D721Med (cell line): ENCODE results near the gene PCSK7.

Experiments used
- DNase-seq: peaks from one replicate; pipeline ENCODE4 v3.0.0; 2011; ENCODE audit warnings: low spot score; ENCODE audit not compliant: insufficient read length
- FAIRE-seq: peaks from 2 replicates; lab custom pipeline; 2011; peaks lifted over from hg19 to GRCh38; lab: Jason Lieb, UNC
- TF ChIP-seq, protein P1 (sequence below): IDR thresholded peaks from 2 replicates; pipeline ENCODE4 v1.5.1; 2012; ENCODE audit warnings: mild to moderate bottlenecking, control low read depth; ENCODE audit not compliant: insufficient read depth; ENCODE audit errors: missing control alignments

PCSK7 gene

DNA sequence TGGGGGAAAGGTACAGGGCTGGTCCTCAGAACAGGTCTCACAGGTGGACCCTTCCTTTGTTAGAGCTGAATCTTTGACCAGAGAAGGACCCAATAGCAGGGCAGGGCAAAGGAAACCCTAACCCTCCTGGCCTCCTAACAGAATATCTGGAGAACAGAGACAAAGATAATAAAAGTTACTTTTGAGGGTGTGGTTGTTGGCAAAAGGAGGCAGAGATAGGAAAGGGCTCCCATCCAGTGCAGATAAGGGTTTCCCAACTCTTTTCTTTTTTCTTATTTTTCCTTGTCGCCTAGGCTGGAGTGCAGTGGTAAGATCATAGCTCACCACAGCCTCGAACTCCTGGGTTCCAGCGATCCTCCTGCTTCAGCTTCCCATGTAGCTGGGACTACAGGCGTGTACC is 11.9 kb downstream of the PCSK7 start:
- FAIRE-seq: no peak
- TF ChIP-seq, protein P1, sequence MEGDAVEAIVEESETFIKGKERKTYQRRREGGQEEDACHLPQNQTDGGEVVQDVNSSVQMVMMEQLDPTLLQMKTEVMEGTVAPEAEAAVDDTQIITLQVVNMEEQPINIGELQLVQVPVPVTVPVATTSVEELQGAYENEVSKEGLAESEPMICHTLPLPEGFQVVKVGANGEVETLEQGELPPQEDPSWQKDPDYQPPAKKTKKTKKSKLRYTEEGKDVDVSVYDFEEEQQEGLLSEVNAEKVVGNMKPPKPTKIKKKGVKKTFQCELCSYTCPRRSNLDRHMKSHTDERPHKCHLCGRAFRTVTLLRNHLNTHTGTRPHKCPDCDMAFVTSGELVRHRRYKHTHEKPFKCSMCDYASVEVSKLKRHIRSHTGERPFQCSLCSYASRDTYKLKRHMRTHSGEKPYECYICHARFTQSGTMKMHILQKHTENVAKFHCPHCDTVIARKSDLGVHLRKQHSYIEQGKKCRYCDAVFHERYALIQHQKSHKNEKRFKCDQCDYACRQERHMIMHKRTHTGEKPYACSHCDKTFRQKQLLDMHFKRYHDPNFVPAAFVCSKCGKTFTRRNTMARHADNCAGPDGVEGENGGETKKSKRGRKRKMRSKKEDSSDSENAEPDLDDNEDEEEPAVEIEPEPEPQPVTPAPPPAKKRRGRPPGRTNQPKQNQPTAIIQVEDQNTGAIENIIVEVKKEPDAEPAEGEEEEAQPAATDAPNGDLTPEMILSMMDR: no peak
- no peak for DNase-seq

DNA sequence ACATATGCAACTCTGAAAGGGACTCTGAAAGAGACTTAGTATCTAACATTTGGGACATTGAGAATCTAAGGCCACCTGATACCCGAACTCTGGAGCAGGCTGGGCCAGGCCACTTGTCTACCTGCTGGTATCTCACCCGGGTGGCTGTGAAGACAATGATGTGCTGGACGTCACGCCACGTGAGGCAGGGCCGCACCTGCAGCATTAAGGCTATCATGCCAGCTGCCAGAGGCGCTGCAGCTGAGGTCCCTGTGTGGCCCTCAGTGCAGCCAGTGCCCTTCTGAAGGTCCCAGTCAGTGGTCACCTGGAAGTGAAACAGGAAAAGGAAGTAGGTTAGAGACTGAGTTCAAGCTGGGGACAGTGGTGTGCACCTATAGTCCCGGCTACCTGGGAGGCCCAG is 12.4 kb downstream of the PCSK7 start:
- FAIRE-seq (no peak), DNase-seq (no peak)
- TF ChIP-seq, protein P1: no peak

DNA sequence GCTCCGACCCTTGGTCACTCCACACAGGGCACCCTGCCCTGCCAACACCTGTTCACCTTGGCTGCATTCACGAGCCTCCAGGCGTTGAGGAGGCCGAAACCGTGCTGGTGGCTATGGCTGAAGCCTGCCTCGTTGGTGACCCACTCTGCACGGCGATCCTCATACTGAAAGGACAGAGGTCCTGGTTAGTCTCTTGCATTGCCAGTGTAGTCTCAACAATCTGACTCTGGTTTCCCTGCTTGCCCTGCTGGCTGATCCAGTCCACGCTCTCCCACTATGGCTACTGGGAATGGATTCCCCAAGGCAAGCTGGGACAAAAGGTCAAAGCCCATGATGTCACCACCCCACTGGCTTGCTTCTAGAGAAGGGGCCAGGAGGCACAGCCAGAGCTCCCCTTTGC is 12.9 kb downstream of the PCSK7 start:
- DNase-seq (no peak), FAIRE-seq (no peak)
- TF ChIP-seq, protein P1: no peak

DNA sequence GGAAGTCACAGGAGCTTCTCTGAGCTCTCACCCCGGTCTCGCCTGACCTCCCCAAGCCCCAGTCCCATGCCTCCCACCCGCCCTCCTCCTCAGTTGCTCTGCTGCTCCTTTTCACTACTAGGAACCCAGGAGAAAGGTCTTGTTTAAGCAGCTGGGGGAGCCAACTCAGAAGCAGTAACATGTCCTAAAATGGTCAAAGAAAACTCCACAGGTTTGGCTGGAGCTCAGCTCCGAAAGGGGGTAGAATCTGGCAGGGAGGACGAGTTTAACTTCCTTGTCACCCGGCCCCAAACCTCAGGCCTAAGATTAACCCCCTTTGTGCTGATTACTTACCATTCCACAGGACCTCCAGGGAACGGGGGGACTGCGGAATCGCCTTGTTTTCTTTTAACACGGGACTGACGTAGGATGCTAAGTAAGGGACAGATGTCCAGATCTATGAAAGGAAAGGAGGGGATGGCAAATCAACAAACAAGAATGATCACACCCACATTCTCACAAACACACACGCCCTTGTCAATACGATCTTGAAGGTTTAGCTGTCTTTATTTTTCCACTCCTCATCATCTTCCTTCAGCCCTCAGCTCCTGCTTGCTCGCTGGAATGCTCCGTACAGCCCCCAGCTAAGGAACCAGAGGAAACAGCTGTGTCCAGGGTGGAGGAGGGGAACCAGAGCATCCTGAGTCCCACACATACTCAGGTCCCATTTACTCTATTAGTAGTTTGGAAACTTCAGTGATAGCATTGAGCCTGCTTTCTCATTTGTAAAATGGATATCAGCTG is 13.5 kb downstream of the PCSK7 start:
- DNase-seq: no peak
- TF ChIP-seq, protein P1: no peak
- FAIRE-seq: no peak

DNA sequence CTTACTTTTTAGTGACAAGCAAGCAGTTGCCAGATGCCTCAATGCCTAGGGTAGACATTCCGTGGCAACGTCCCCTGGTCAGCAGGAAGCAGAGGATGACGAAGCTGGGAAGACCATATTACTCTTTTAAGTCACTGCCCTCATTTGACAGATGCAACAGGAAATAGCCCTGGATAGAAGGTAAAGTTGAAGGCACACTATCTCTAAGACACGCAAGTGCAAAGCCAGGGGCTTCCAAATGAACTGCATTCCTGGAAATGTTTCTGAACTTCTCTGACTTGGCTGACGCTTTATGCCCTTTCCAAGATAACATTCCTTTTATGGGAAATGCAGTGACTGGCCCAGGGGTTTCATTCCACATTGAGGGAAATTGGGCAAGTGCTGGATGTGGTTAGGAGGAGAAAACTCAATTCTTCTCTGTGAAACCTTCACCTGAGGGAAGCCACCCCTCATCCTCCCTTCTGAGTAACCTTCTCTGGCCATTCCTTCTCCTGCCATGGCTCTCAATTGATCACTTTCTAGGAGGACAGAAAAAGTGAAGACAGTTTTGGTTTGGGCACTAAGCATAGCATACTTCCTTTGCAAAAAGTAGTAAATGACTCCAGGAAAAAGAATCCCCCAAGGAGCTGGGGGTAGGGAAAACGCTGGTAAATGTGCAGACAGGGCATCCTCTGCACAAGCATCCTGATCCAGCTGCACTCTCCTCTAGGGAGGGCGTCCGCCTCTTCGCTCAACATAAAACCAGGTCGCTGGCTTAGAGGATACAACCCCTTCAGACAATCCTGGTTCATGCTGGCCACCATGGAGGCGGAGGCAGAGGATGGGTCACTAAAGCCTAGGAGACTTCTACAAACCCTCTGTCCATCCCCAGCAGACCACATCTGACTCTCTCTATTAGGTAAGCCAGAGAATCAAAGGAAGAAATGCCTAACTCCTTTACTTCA is 14.5 kb downstream of the PCSK7 start:
- DNase-seq: no peak
- TF ChIP-seq, protein P1: no peak
- FAIRE-seq: no peak

DNA sequence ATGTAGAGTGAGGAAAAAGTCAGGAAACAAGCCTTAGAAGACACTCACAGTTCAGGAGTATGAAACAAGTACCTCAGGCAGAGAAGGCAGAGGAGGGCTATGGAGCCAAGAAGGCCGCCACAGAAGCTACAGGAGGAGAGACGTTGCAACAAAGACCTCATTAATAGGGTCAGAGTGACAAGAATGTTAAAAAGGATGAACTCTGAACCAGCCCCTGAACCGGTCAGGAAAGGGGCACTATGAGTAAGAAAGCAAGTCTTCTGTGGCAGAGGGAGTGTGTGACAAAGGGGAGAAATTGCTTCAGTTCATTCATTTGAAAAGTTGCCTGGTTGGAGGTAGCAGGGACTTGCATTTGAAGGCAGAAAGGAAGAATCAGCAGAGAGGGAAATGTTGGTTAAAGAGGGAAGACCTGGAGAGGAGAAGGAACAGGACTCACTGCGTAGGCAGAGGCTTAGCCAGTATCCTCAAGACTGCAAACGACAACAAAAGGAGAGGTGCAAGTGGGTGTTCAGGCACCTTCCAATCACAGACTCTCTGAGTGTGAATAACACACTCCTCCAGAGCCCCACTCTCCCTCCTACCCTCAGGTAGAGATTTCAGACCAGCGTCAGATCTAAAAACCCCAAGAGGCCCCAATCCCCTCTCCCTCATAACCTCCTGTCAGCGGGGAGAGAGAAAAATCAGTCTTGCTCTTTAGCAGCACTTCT is 17.3 kb downstream of the PCSK7 start:
- no peak for DNase-seq
- TF ChIP-seq, protein P1: no peak
- FAIRE-seq: no peak
